22Rv1 (cell line): ENCODE measurements around the gene TAF7L.

Experiments
- H3K27ac ChIP-seq: fragments of 450-650 bp; 2 replicates; pipeline ENCODE4 v1.5.1; 2017
- ZFX ChIP-seq: fragments of 450-650 bp; IDR thresholded peaks from 2 replicates; pipeline ENCODE4 v1.6.1; 2017; ENCODE audit warnings: antibody characterized with exemption, borderline replicate concordance
- TF ChIP-seq, protein P1 (sequence below): fragments of 450-650 bp; IDR thresholded peaks from 2 replicates; pipeline ENCODE4 v1.5.1; 2017; ENCODE audit warnings: mild to moderate bottlenecking

The TAF7L gene

DNA sequence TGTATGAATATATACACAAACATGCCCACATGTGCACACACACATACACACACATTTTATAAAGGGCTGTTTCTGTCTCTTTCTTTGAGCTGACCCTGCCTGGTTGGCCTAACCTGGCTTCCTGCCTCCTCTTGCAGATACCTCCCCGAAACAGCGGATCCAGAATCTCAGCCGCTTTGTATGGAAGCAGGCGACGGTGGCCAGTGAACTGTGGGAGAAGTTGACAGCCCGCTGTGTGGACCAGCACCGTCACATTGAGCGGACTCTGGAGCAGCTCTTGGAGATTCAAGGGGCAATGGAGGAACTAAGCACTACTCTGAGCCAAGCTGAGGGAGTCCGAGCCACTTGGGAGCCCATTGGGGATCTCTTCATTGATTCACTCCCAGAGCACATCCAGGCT lies 49.6 kb downstream of the TAF7L start:
- no peak overlapping the region for H3K27ac ChIP-seq
- TF ChIP-seq, protein P1, sequence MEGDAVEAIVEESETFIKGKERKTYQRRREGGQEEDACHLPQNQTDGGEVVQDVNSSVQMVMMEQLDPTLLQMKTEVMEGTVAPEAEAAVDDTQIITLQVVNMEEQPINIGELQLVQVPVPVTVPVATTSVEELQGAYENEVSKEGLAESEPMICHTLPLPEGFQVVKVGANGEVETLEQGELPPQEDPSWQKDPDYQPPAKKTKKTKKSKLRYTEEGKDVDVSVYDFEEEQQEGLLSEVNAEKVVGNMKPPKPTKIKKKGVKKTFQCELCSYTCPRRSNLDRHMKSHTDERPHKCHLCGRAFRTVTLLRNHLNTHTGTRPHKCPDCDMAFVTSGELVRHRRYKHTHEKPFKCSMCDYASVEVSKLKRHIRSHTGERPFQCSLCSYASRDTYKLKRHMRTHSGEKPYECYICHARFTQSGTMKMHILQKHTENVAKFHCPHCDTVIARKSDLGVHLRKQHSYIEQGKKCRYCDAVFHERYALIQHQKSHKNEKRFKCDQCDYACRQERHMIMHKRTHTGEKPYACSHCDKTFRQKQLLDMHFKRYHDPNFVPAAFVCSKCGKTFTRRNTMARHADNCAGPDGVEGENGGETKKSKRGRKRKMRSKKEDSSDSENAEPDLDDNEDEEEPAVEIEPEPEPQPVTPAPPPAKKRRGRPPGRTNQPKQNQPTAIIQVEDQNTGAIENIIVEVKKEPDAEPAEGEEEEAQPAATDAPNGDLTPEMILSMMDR, result no peak
- TF ChIP-seq ZFX, result no peak

DNA sequence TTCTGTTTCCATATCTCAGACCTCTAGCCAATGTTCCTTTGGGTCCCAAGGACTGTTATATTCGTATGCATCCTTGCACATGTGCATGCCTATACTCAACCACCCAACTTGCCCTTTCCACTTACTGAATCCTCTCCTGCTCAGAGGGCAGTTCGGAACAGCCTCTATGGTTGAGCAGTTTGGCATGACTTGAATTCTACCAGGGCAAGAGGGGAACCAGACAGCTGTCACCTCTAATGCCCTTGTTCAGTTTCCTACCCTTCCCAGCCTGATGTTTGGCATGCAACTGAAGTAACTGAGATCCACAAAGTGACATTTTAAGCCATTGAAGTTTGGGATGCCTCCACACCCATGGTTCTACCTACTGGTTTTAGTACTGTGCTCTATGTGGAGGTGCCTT lies 54.1 kb downstream of the TAF7L start:
- no peak overlapping the region for H3K27ac ChIP-seq
- no peak for TF ChIP-seq ZFX
- TF ChIP-seq, protein P1, result no peak

DNA sequence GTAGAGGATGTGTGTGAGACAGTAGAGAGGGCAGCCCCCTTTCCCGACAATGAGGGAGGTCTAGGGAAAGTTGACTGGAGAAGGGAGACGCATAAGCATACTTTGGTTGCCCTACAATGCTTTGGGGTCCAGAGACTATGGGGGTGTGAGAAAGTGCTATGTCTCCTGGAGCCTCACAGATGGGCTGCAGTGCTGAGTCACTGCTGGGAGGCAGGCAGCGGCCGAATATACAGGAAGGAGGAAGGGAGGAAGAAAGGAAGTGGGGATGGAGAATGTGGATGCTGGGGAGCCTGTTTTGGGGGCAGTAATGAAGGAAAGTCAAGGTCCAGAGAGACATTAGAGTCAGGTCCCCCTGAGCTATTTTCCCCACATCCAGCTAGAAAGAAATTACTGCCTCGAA lies 58.8 kb downstream of the TAF7L start:
- TF ChIP-seq ZFX, result no peak
- TF ChIP-seq, protein P1, result no peak
- H3K27ac ChIP-seq, result no peak overlapping the region

DNA sequence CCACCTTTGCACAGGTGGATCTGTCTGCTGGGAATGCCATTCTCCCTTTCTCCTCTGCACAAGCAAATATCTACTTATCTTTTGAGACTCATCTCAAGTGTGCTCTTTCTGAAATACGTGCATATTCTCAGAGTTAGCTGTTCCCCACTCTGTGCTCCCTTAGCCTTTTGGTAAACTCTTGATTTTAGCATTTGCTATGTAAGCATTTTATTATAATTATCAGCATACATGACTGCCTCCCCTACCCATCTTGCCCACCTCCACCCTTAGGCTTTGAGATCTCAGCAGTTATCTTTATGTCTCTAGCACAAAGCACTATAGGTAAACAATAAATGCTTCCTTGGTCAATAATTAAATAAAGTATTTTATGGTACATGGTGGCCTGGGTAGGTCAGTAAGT lies 60.1 kb downstream of the TAF7L start:
- no peak overlapping the region for H3K27ac ChIP-seq
- TF ChIP-seq, protein P1, result no peak
- TF ChIP-seq ZFX, result no peak

DNA sequence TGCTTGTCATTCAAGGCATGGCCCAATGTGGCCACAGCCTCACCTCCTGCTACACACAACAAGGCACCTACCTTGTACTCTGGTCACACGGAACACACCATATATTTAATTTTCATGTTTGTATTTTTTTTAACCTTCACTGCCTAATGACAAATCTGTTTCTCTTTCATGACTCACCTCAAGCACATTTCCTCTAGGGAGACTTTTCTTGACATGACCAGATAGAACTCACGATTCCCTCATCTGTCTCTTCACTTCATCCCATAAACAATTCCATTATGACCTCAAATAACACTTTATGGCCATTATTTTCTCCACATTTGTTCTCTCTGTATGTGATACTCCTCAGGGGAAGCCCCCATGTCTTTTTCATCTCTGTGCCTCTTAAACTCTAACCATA lies 60.5 kb downstream of the TAF7L start:
- TF ChIP-seq ZFX, result no peak
- H3K27ac ChIP-seq, result no peak overlapping the region

DNA sequence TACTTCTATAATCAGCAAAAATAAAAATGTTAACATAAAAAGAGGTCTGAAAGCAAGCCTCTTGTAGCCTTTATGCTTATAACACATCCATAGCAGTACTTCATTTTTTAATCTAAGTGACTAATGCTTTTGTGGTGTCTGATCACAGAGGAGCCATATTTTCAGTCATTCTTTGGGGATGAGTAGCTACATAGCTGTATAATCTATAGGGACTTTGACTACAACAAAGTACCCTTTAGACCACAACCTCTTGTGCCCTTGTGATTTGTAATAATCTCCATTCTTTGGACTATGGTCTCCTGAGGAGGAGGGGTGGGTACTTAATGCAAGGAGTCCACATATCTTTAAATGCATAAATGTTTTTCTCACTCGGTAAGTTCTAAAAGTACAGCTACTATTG lies 62.0 kb downstream of the TAF7L start:
- TF ChIP-seq, protein P1, result no peak
- H3K27ac ChIP-seq, result no peak overlapping the region

DNA sequence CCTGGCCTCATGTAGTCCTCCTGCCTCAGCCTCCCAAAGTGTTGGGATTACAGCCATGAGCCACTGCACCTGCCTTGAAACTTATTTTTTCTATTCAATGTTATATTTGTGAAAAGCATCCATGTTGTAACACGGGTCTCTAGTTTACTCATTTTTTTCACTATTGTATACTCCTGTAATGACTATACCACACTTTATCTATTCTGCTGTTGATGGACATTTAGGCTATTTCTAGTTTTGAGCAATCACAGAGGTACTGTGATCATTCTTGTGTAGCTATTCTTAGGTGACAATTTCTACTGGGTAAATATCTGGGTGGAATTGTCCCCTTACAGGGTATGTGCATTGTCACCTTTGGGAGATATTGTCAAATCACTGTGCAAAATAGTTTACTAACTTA lies 67.9 kb downstream of the TAF7L start:
- no peak for TF ChIP-seq ZFX
- TF ChIP-seq, protein P1, result no peak
- H3K27ac ChIP-seq, result no peak overlapping the region

DNA sequence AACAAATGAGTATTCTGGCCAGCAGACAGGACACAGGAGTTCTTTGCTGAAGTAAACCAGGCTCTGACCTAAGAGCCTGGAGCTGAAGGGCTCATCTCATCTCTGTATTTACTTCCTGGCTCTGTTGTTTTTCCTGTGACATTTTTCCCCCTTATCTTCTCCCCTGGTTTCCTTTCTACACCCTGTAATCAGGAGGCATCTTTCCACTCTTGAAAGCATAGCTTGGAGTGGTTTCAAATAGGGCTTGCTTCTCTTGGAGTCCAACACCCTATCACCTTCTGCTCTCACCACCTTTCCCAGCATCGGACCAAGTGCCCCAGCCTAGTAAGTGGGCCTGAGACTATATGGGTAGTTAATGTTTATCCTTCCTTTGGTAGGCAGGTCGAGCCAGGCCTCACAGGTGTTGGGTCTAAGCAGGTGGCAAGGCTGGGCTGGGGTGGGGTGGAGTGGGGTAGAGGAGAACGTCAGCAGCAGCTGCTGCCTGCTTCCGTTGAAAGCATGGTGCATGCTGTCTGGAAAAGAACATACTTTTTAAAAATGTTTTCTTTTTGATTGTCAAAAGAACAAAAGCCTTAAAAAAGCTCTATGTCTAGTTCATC lies 70.4 kb downstream of the TAF7L start:
- TF ChIP-seq, protein P1, result no peak
- no peak for TF ChIP-seq ZFX
- no peak overlapping the region for H3K27ac ChIP-seq
